HepG2 (cell line): ENCODE results near the gene CPHXL2. TPM values are rescaled to one million over a fixed set of nuclear protein-coding genes. Genes with fewer than 3 reads are reported as not detected.

Experiments used
- AGO2 ChIP-seq: fragments of 200-400 bp; formaldehyde crosslinking; optimal IDR thresholded peaks from 2 replicates; pipeline ENCODE3; 2017; ENCODE audit warnings: mild to moderate bottlenecking, low read depth, low read length, moderate library complexity
- AKNA ChIP-seq: sonication (generic); formaldehyde crosslinking; IDR thresholded peaks from 2 replicates; pipeline ENCODE4 v1.4.0; 2020; ENCODE audit warnings: missing genetic modification reagents, borderline replicate concordance
- DZIP1 ChIP-seq: sonication (generic); formaldehyde crosslinking; IDR thresholded peaks from 2 replicates; pipeline ENCODE4 v1.5.0; 2020; ENCODE audit warnings: mild to moderate bottlenecking, missing genetic modification reagents
- ETS1 ChIP-seq: sonication (generic); formaldehyde crosslinking; IDR thresholded peaks from 2 replicates; pipeline ENCODE4 v1.4.0; 2020; ENCODE audit warnings: missing genetic modification reagents
- JUND ChIP-seq: sonication (generic); formaldehyde crosslinking; IDR thresholded peaks from 2 replicates; pipeline ENCODE4 v1.8.0; 2022; ENCODE audit warnings: mild to moderate bottlenecking, missing genetic modification reagents
- KLF15 ChIP-seq: sonication (generic); formaldehyde crosslinking; IDR thresholded peaks from 2 replicates; pipeline ENCODE4 v1.8.1; 2023; ENCODE audit warnings: borderline replicate concordance, mild to moderate bottlenecking, inconsistent platforms, missing genetic modification reagents, mixed read lengths
- PATZ1 ChIP-seq: sonication (generic); formaldehyde crosslinking; IDR thresholded peaks from 2 replicates; pipeline ENCODE4 v1.4.0; 2020; ENCODE audit warnings: missing genetic modification reagents
- SIN3B ChIP-seq: fragments of 150-350 bp; IDR thresholded peaks from 2 replicates; pipeline ENCODE4 v1.6.1; 2014; ENCODE audit warnings: low read length
- ZBTB46 ChIP-seq: sonication (generic); formaldehyde crosslinking; IDR thresholded peaks from 2 replicates; pipeline ENCODE4 v1.4.0; 2020; ENCODE audit warnings: mild to moderate bottlenecking, missing genetic modification reagents, borderline replicate concordance
- ZFP36 ChIP-seq: fragments of 150-350 bp; IDR thresholded peaks from 2 replicates; pipeline ENCODE4 v1.6.1; 2018; ENCODE audit warnings: borderline replicate concordance, low read length, low read depth; ENCODE audit not compliant: partially characterized antibody
- ZFP36L2 ChIP-seq: sonication (generic); formaldehyde crosslinking; IDR thresholded peaks from 2 replicates; pipeline ENCODE4 v1.4.0; 2020; ENCODE audit warnings: missing genetic modification reagents
- ZNF124 ChIP-seq: sonication (generic); formaldehyde crosslinking; IDR thresholded peaks from 2 replicates; pipeline ENCODE4 v1.4.0; 2020; ENCODE audit warnings: missing genetic modification reagents
- ZNF329 ChIP-seq: sonication (generic); formaldehyde crosslinking; IDR thresholded peaks from 2 replicates; pipeline ENCODE4 v1.9.0; 2021; ENCODE audit warnings: low read depth, mild to moderate bottlenecking, missing genetic modification reagents
- ZNF441 ChIP-seq: sonication (generic); formaldehyde crosslinking; IDR thresholded peaks from 2 replicates; pipeline ENCODE4 v1.7.0; 2021; ENCODE audit warnings: missing genetic modification reagents, borderline replicate concordance
- ZNF790 ChIP-seq: sonication (generic); formaldehyde crosslinking; IDR thresholded peaks from 2 replicates; pipeline ENCODE4 v1.8.0; 2022; ENCODE audit warnings: missing genetic modification reagents, mild to moderate bottlenecking, borderline replicate concordance
- polyA plus RNA-seq, 8 experiments: library from polyadenylated mRNA; depleted of rRNA in 3 of 8; stranded (reverse) in 7 of 8; unstranded in 1 of 8; fragments of >200 nt; fragmentation: Illumina TruSeq in 4 of 8; extraction: Trizol in 4 of 8; gene quantifications; 2 replicates each; pipeline versions ENCODE4 v1.2.1 to v1.2.3, GENCODE V29; 2011 to 2016; ENCODE audit warnings: low read depth in 4 of 8, missing spikeins in 1 of 8, mixed read lengths in 1 of 8; ENCODE audit not compliant: insufficient read depth in 1 of 8
- total RNA-seq, 5 experiments: library from RNA; depleted of rRNA; stranded (reverse); fragments of >200 nt; fragmentation: Illumina TruSeq; extraction: Trizol; gene quantifications; 2 replicates each; pipeline ENCODE4 v1.2.3, GENCODE V29; 2016; ENCODE audit warnings: low read depth in 1 of 5

Gene CPHXL2
- total and polyA plus RNA-seq, 2 of the 13 experiments (the other 11 are each of a cell fraction or from before 2014, with no cell fraction given): not detected

- TF ChIP-seq DZIP1 (CRISPR knock-in tag) (no peak; the same call in 1 of the 2 replicates), PATZ1 (peak; percentile 71; the same call in 1 of the 2 replicates), ZFP36L2 (no peak), JUND (CRISPR knock-in tag) (no peak), ETS1 (no peak), ZFP36 (no peak), ZNF329 (no peak; the same call in 1 of the 2 replicates), AKNA (CRISPR knock-in tag) (0 out of 2 replicates have a peak, but pooled peaks have one; percentile 79), ZNF790 (CRISPR knock-in tag) (peak; percentile 87; the same call in 1 of the 2 replicates), ZBTB46 (peak; percentile 34; the same call in 1 of the 2 replicates), ZNF124 (CRISPR knock-in tag) (peak; percentile 83; the same call in 1 of the 2 replicates), ZNF441 (CRISPR knock-in tag) (peak; percentile 71), KLF15 (CRISPR knock-in tag) (no peak; the same call in 1 of the 2 replicates), AGO2 (peak; percentile 70), SIN3B (peak; percentile 90)
These were observed 29.1 kb downstream of the CPHXL2 start, which contains the start of the genes KARS1 and TERF2IP (continued) for GRCh38 chr16:75647492-75648264.
